B cell (primary cell): ENCODE measurements around the gene COMMD1. TPM values are rescaled to one million over a fixed set of nuclear protein-coding genes. Genes with fewer than 3 reads are reported as not detected.

Experiments used
- ATAC-seq: fragments of 200-7000 bp; cut with Tn5 transposase; one replicate; pipeline ENCODE4 v1.10.0; 2021; ENCODE audit warnings: low read depth, mild to moderate bottlenecking, moderate number of reproducible peaks, moderate library complexity
- CTCF ChIA-PET: fragments of 350-600 bp; sonication (Branson Sonifier 250); formaldehyde crosslinking; loops from one replicate; lab custom pipeline; 2021; ENCODE audit warnings: antibody characterized with exemption, inconsistent platforms; lab: Charles Lee
- POLR2A ChIA-PET: fragments of 350-600 bp; sonication (Branson Sonifier 250); formaldehyde crosslinking; loops from one replicate; lab custom pipeline; 2021; ENCODE audit warnings: antibody characterized with exemption; lab: Charles Lee
- DNase-seq: peaks from one replicate; pipeline ENCODE4 v3.0.0; 2013
- H2AFZ ChIP-seq: 2 replicates; pipeline ENCODE4 v1.6.1; 2012; ENCODE audit warnings: mild to moderate bottlenecking, low read depth, low read length; ENCODE audit not compliant: insufficient read depth, poor library complexity, severe bottlenecking
- H3K27ac ChIP-seq, 2 donors: 1 replicate in 1 of 2; 2 replicates in 1 of 2; pipeline ENCODE4 v1.5.1; 2012 to 2013; ENCODE audit warnings: low read length in 2 of 2, mild to moderate bottlenecking in 2 of 2, moderate library complexity in 1 of 2
- H3K27me3 ChIP-seq, 4 experiments: fragments of 200-600 bp in 1 of 4; sonication (generic) in 1 of 4; replicated peaks in 1 of 4; 1 replicate in 2 of 4; 2 replicates in 2 of 4; pipeline versions ENCODE4 v1.6.1 to v1.7.0; 2013 to 2016; ENCODE audit warnings: low read length in 3 of 4, mild to moderate bottlenecking in 2 of 4, mixed read lengths in 1 of 4, moderate library complexity in 1 of 4; ENCODE audit not compliant: insufficient read depth in 4 of 4, control insufficient read depth in 3 of 4; ENCODE audit errors: control extremely low read depth in 1 of 4
- H3K36me3 ChIP-seq, 2 experiments: replicated peaks in 1 of 2; 1 replicate in 1 of 2; 2 replicates in 1 of 2; pipeline versions ENCODE4 v1.6.1 to v1.7.1; 2013; ENCODE audit warnings: low read length in 1 of 2; ENCODE audit not compliant: insufficient read depth in 2 of 2, control insufficient read depth in 1 of 2; ENCODE audit errors: control extremely low read depth in 1 of 2, extremely low read depth in 1 of 2
- H3K4me1 ChIP-seq, 2 donors: fragments of 200-600 bp in 1 of 2; sonication (generic) in 1 of 2; 1 replicate in 1 of 2; 2 replicates in 1 of 2; pipeline versions ENCODE4 v1.5.1 to v1.6.1; 2013 to 2017; ENCODE audit warnings: low read length in 2 of 2; ENCODE audit not compliant: control insufficient read depth in 2 of 2, insufficient read depth in 2 of 2
- H3K4me2 ChIP-seq: replicated peaks from 2 replicates; pipeline ENCODE3; 2012; ENCODE audit warnings: mild to moderate bottlenecking, low read depth, low read length; ENCODE audit not compliant: poor library complexity, severe bottlenecking
- H3K4me3 ChIP-seq, 5 experiments: fragments of 200-600 bp in 1 of 5; sonication (generic) in 1 of 5; 1 replicate in 3 of 5; 2 replicates in 2 of 5; pipeline versions ENCODE4 v1.5.1 to v1.7.0; 2011 to 2016; ENCODE audit warnings: low read length in 4 of 5, mild to moderate bottlenecking in 4 of 5, low read depth in 2 of 5, control low read depth in 1 of 5, moderate library complexity in 1 of 5; ENCODE audit not compliant: insufficient read depth in 1 of 5; ENCODE audit errors: control extremely low read depth in 1 of 5, extremely low read depth in 1 of 5
- H3K79me2 ChIP-seq: fragments of 200-600 bp; sonication (generic); one replicate; pipeline ENCODE4 v1.6.0; 2016; ENCODE audit warnings: low read length; ENCODE audit not compliant: control insufficient read depth, insufficient read depth
- H3K9ac ChIP-seq: fragments of 200-600 bp; sonication (generic); 2 replicates; pipeline ENCODE4 v1.6.1; 2017; ENCODE audit warnings: mild to moderate bottlenecking, low read length, moderate library complexity
- H3K9me3 ChIP-seq, 3 donors: one replicate each; pipeline versions ENCODE4 v1.6.1 to v1.7.1; 2013; ENCODE audit warnings: low read length in 2 of 3; ENCODE audit not compliant: control insufficient read depth in 2 of 3, insufficient read depth in 1 of 3; ENCODE audit errors: control extremely low read depth in 1 of 3
- H4K20me1 ChIP-seq: 2 replicates; pipeline ENCODE4 v1.6.0; 2012; ENCODE audit warnings: mild to moderate bottlenecking, low read length; ENCODE audit not compliant: insufficient read depth, control insufficient read depth, poor library complexity, severe bottlenecking
- H3K27ac Mint-ChIP-seq: one replicate; pipeline ENCODE4 v1.8.0; 2021; ENCODE audit warnings: mixed read lengths
- H3K27me3 Mint-ChIP-seq: one replicate; pipeline ENCODE4 v1.8.0; 2021; ENCODE audit warnings: mixed read lengths
- H3K4me1 Mint-ChIP-seq: one replicate; pipeline ENCODE4 v1.8.0; 2021; ENCODE audit warnings: mixed read lengths
- H3K4me3 Mint-ChIP-seq: one replicate; pipeline ENCODE4 v1.8.0; 2021; ENCODE audit warnings: mixed read lengths
- H3K9me3 Mint-ChIP-seq: one replicate; pipeline ENCODE4 v1.8.0; 2022; ENCODE audit warnings: mixed read lengths; ENCODE audit not compliant: insufficient read depth
- EZH2 ChIP-seq: IDR thresholded peaks from 2 replicates; pipeline ENCODE4 v1.6.1; 2012; ENCODE audit warnings: borderline replicate concordance, low read depth, mild to moderate bottlenecking, moderate library complexity, low read length; ENCODE audit not compliant: insufficient read depth, poor library complexity, severe bottlenecking
- WGBS: methylation state at CpG from one replicate; pipeline ENCODE4 v1.1.5; 2013; ENCODE audit warnings: missing lambda C conversion rate; ENCODE audit not compliant: insufficient coverage; 5-methylcytosine and 5-hydroxymethylcytosine counted together
- intact Hi-C: fragments of 100-400 bp; cut with micrococcal nuclease; formaldehyde crosslinking; loops from one replicate; pipeline ENCODE4 v1.10.0; 2022
- polyA plus RNA-seq: library from polyadenylated mRNA; depleted of rRNA; stranded (reverse); fragments of >200 nt; gene quantifications from 2 replicates; pipeline ENCODE4 v1.2.3, GENCODE V29; 2012
- total RNA-seq, 2 donors: library from RNA; stranded (reverse); fragments of 120-200 nt in 1 of 2; gene quantifications; 1 replicate in 1 of 2; 2 replicates in 1 of 2; pipeline versions ENCODE4 v1.2.3 to v1.2.4, GENCODE V29; 2013 to 2022
- TF ChIP-seq, protein P1 (sequence below): fragments of 200-600 bp; IDR thresholded peaks from one replicate; pipeline ENCODE4 v1.8.0; 2022; ENCODE audit warnings: antibody characterized with exemption, mild to moderate bottlenecking

COMMD1 gene
- total and polyA plus RNA-seq, 2 donors (not counting 1 experiment from before 2014, with no cell fraction given) = 20.6 to 25.1 TPM

DNA sequence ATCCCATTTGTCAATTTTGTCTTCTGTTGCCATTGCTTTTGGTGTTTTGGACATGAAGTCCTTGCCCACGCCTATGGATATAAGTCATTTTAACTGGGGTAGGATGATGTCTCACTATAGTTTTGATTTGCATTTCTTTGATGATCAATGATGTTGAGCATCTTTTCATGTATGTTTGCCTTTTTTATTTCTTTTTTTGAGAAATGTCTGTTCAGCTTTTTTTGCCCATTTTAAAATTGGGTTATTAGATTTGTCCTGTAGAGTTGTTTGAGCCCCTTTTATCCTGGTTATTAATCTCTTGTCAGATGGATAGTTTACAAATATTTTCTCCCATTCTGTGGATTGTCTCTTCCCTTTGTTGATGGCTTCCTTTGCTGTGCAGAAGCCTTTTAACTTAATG is 75.3 kb downstream of the COMMD1 start:
- H3K79me2 ChIP-seq = peaks cover 9% of the 10 kb centered on the region
- ChIA-PET POLR2A (no interaction called here), CTCF (no interaction called here)
- no peaks in the 10 kb centered on the region for H3K27me3 ChIP-seq
- H3K4me3 ChIP-seq = no peak overlapping the region
- no peak for TF ChIP-seq EZH2
- TF ChIP-seq, protein P1, sequence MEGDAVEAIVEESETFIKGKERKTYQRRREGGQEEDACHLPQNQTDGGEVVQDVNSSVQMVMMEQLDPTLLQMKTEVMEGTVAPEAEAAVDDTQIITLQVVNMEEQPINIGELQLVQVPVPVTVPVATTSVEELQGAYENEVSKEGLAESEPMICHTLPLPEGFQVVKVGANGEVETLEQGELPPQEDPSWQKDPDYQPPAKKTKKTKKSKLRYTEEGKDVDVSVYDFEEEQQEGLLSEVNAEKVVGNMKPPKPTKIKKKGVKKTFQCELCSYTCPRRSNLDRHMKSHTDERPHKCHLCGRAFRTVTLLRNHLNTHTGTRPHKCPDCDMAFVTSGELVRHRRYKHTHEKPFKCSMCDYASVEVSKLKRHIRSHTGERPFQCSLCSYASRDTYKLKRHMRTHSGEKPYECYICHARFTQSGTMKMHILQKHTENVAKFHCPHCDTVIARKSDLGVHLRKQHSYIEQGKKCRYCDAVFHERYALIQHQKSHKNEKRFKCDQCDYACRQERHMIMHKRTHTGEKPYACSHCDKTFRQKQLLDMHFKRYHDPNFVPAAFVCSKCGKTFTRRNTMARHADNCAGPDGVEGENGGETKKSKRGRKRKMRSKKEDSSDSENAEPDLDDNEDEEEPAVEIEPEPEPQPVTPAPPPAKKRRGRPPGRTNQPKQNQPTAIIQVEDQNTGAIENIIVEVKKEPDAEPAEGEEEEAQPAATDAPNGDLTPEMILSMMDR = no peak
- peaks cover 0 to 4% (median 3%) of the 10 kb centered on the region in 3 donors for H3K9me3 ChIP-seq
- peaks cover 8% of the 10 kb centered on the region in 2 donors for H3K4me1 ChIP-seq
- H2AFZ ChIP-seq = no peak overlapping the region
- H3K9ac ChIP-seq = no peak overlapping the region
- no peak overlapping the region for H3K27ac Mint-ChIP-seq
- DNase-seq = no peak
- H3K27ac ChIP-seq = no peak overlapping the region
- intact Hi-C loops = no loop called here
- no peaks in the 10 kb centered on the region for H3K36me3 ChIP-seq
- no peak for ATAC-seq
- WGBS = no CpG with 5 or more reads among the region's 1 CpG
- peaks cover 9% of the 10 kb centered on the region for H3K9me3 Mint-ChIP-seq
- no peak overlapping the region for H3K4me2 ChIP-seq
- H3K27me3 Mint-ChIP-seq = no peaks in the 10 kb centered on the region
- no peak overlapping the region for H3K4me3 Mint-ChIP-seq
- H4K20me1 ChIP-seq = no peaks in the 10 kb centered on the region
- H3K4me1 Mint-ChIP-seq = peaks cover 11% of the 10 kb centered on the region

DNA sequence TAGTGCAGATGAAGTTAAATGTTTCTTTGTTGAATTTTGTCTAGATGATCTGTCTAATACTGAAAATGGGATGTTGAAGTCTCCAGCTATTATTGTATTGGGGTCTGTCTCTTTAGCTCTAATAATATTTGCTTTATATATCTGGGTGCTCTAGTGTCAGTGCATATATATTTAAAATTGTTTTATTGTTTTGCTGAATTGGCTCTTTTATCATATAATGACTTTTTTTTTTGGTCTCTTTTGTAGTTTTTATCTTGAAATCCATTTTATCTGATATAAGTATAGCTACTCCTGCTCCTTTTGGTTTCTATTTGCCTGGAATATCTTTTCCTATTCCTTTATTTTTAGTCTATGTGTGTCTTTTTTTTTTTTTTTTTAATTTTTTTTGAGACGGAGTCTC is 79.2 kb downstream of the COMMD1 start:
- Histone ChIP-seq H2AFZ (no peak overlapping the region), H4K20me1 (no peaks in the 10 kb centered on the region), H3K4me2 (no peak overlapping the region), H3K9me3 (peaks cover 0 to 8% (median 4%) of the 10 kb centered on the region in 3 donors), H3K27ac (no peak overlapping the region), H3K36me3 (peaks cover 0 to 1% of the 10 kb centered on the region in 2 experiments), H3K79me2 (peaks cover 27% of the 10 kb centered on the region), H3K27me3 (no peaks in the 10 kb centered on the region), H3K9ac (no peak overlapping the region), H3K4me3 (no peak overlapping the region), H3K4me1 (no peaks in the 10 kb centered on the region)
- ChIA-PET CTCF (no interaction called here), POLR2A (no interaction called here)
- no CpG with 5 or more reads among the region's 1 CpG for WGBS
- peaks cover 2% of the 10 kb centered on the region for H3K4me1 Mint-ChIP-seq
- ATAC-seq (no peak), DNase-seq (no peak)
- no peaks in the 10 kb centered on the region for H3K27me3 Mint-ChIP-seq
- TF ChIP-seq, protein P1 = no peak
- TF ChIP-seq EZH2 = no peak
- no peak overlapping the region for H3K27ac Mint-ChIP-seq
- H3K4me3 Mint-ChIP-seq = no peak overlapping the region
- peaks cover 9% of the 10 kb centered on the region for H3K9me3 Mint-ChIP-seq
- intact Hi-C loops = no loop called here
